Mucosa of gallbladder (tissue), 1 donor: ENCODE results near the gene CALN1. TPM values are rescaled to one million over a fixed set of nuclear protein-coding genes. Genes with fewer than 3 reads are reported as not detected.
"Not testable (repeated sequence)": the region's sequence is repeated elsewhere in the genome, so short reads cannot be mapped to it uniquely, and the experiment has no call there.

Experiments used
- DNase-seq: peaks from one replicate; pipeline ENCODE4 v3.0.0-alpha.2; 2020; ENCODE audit warnings: low spot score
- total RNA-seq: library from RNA; stranded (reverse); gene quantifications from one replicate; pipeline ENCODE4 v1.2.1, GENCODE V29; 2021
- donor health status: DM: no; HTN: no; CAD: no.

Gene CALN1
- total RNA-seq, 1 donor from 2014 or later, result 4.4 TPM

DNA sequence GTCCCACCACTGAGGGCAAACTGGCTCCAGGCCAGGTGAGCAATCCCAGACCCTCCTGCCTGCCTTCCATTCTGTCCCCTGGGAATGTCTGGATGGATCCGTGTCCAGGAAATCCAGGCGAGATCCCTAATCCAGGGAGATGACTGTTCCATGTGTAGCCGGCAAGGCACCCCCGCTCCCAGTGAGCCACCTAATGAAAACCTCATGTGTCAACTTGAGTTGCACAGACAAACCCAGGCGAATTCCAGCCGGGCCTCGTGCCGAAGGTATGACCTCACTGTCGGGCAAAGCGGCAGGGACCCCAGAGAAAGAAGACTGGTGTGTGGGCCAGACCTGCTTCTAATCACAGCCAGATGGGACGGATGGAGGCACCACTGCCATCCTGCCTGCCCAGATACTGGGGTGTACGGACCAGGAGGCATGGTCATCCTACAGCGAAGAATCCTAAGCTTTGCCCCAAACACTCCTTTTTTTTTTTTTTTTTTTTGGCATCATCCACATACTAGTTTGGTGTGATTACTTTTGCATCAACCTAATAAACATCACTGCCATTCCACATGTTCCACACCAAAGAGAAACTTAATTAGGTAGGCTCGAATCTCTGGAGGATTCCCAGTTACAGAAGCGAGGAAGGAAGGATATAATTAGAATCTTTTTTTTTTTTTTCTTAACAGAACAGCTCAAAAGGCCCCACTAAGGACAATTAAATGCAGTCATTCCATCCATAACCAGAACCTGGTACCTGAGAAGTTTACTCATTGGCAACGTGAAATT, 313.1 kb downstream of the CALN1 start:
- no peak for DNase-seq

DNA sequence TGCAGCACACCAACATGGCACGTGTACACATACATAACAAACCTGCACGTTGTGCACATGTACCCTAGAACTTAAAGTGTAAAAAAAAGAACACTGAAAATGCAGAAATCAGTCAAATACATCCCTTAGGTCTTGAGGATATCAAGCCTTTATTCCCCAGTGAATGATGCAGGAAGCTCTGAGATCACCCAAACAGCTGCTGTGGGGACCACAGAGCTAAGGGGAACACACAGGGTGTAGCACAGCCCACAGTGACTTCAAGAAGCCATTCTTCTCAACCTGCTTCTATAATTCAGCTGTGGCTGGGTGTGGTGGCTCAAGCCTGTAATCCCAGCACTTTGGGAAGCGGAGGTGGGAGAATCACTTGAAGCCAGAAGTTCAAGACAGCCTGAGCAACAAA, 314.9 kb downstream of the CALN1 start:
- DNase-seq, result no peak

DNA sequence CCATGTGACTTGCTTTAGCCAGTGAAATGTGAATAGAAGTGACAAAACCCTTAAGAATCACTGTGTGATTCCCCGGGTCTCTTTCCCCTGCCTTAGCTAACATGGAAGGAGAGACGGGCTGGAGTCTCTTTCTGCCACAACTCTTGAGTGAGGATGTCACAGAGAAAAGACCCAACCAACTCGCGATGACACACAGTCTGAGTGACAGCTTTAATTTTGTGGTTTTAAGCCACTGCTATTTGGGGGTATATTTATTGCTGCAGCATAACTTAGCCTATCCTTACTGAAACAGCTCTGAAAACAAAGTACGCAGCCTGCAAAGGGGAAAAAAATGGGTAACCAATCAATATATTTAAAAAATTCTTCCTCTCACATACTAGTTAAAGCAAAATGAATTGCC, 319.4 kb downstream of the CALN1 start:
- DNase-seq, result no peak

- no peak for DNase-seq
Measured at GRCh38 chr7:72087926-72088325, 324.2 kb downstream of the CALN1 start.

DNA sequence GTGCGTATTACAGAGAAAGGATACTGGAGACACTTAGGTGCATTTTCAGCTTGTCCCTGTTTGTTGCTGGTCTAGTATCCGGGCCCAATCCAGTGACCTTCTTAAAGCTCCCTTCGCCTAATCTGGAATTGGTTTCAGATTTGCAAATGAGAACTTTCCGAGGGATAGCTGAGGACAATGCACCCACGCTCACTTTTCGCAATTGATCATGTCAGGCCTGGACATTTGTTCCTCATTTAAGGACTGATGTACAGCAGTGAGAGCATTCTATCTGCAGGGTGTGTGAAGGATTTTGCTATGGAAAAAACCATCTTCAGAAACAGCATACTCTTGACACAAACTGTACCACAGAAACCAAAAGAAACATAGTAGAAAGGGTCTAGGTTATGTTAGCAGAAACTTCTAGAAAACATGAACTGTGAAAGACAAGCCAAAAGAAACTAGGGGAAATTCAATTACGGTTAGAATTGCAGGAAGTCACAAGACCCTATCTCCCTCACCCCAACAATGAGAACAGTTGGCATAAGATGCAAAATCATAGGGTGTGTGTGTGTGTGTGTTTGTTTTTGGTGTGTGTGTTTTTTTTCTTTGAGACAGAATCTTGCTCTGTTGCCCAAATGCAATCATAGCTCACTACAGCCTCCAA, 331.1 kb downstream of the CALN1 start:
- DNase-seq, result no peak

DNA sequence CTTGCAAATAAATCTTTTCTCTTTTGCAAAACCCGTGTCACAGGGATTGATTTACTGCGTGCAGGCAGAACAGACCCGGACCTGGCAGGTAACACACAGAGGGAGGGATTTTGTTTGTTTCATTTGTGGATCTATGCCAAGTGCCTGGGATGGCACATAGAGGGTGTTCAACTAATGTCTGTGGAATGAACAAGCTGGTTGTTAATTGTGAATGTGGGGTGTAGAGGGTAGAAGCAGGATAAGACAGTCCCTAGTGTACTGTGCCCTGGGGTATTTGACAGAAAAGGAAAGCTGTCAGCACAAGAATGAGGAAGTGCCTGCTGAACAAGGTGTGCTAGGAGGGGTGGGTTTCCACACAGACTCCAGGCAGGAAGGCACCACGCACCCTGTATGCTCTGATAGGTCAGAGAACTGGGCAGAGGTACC, 331.8 kb downstream of the CALN1 start:
- DNase-seq, result no peak

- DNase-seq, result no peak
Measured at GRCh38 chr7:72078856-72079255, 333.3 kb downstream of the CALN1 start.

- no peak for DNase-seq
Measured at GRCh38 chr7:72078301-72078700, 333.8 kb downstream of the CALN1 start.

GRCh38 chr7:72077786-72078185, 334.4 kb downstream of the CALN1 start:
- DNase-seq, result no peak

DNA sequence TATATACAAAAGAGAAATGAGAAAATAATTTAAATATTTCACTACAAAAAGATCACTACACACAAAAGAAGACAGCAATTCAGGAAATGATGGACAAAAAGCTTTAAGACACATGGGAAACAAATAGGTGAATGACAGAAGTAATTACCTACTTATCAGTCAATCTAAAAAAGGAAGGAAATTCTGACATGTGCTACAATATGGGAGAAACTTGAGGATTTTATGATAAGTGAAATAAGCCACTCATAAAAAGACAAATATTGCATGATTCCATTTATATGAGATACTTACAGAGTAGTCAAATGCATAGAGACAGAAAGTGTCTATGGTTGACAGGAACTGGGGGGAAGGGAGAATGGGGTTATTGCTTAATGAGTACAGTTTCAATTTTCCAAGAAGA, 339.2 kb downstream of the CALN1 start:
- DNase-seq, result no peak

- DNase-seq, result no peak
Measured at GRCh38 chr7:72069263-72069662, 342.9 kb downstream of the CALN1 start.

- not testable (repeated sequence) for DNase-seq
Measured at GRCh38 chr7:72065764-72066163, 346.4 kb downstream of the CALN1 start.

- no peak for DNase-seq
Measured at GRCh38 chr7:72064916-72065315, 347.2 kb downstream of the CALN1 start.

- no peak for DNase-seq
Measured at GRCh38 chr7:72063330-72063729, 348.8 kb downstream of the CALN1 start.

- DNase-seq, result no peak
Measured at GRCh38 chr7:72062666-72063065, 349.5 kb downstream of the CALN1 start.

GRCh38 chr7:72059925-72060324, 352.2 kb downstream of the CALN1 start:
- DNase-seq, result no peak

DNA sequence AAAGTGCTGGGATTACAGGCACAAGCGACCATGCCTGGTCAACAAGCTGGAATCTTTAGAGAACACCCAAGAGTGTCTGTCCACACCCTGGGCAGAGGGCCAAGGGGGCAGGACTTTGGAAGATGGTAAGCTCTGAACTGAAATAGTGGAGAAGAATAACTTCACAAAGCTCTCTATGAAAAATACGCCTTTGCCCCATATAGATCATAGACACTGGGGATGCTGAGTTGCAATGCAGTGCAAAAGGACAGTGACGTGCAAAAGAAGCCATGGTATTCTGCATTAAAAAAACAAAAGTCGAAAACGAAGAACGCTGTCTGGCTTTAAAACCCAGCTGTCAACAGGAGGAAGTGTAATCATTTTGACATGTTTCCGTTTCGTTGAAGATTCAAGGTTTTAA, 353.6 kb downstream of the CALN1 start:
- DNase-seq, result no peak

DNA sequence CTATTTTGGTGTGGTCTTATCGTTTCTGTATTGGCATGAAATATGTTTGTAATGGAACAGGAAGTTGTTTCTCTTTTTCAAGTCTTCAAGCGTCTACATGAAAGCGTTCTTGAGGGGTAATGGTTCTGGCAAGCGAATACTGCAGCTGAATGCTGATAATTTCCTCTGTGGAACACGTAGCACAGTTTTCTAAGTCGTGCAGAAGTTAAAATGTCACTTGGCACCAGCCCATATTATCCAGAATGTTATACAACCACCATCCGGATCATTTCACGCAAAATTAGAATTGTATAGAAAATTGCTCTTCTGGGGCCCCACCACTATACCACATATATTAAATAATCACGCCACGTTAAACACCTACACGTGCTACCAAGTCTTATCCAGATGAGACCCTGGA, 354.3 kb downstream of the CALN1 start:
- DNase-seq, result no peak

DNA sequence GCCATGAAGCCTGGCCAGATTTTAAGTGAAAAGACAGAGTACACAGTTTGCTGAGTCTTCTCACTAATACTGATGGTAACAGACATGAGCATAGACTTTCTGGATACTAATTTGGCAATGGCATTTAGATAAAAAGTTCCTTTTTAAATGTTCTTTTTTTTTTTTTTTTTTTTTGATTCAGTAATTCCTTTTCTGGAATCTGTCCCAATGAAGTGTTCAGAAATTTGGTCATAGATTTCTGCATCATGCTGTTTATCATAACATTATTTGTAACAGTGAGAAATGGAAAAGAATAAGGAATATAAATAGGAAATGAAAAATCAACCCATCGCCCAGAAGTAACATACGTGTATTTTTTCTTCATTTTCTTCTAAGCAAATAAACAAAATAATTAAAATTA, 354.9 kb downstream of the CALN1 start:
- DNase-seq, result no peak

GRCh38 chr7:72055426-72055825, 356.7 kb downstream of the CALN1 start:
- no peak for DNase-seq

DNA sequence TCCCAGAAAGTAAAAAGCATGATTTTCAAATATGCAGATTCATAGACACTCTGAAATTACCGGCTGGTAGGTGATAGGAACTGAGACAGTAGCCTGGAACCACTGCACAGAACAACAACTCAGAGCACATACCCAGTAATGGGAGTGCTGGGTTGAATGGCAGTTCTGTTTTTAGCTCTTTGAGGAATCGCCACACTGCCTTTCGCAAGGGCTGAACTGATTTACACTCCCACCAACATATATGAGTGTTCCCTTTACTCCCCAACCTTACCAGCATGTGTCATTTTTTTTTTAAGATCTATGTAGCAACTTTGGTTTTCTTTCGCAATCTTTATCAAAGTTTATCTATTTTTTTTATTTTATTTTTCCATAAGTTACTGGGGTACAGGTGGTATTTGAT, 358.8 kb downstream of the CALN1 start:
- no peak for DNase-seq

- DNase-seq, result no peak
Measured at GRCh38 chr7:72048420-72048819, 363.7 kb downstream of the CALN1 start.

DNA sequence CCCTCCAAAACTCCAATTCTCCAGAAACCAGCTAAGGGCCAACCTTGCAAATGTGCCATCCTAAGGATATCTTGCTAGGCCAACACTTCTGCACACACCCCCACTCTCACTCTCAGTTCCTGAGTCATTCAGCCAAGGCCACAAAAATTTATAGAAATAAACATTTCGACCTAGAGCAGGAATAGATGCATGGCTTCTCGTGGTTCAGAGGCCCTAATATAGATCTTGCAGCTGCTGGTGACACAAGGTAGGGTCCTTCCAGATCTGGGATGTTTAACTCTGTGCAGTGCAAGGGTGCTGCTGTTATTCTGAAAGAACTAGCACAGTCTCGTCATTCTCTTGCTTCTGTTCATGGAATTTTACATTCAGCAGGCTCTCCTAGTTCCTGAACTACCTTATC, 369.3 kb downstream of the CALN1 start:
- DNase-seq, result no peak

- DNase-seq, result no peak
Measured at GRCh38 chr7:72040641-72041040, 371.5 kb downstream of the CALN1 start.
